ENCODE data around the gene KRTAP10-7. TPM values are rescaled to one million over a fixed set of nuclear protein-coding genes. Genes with fewer than 3 reads are reported as not detected.
"Not testable (repeated sequence)": the region's sequence is repeated elsewhere in the genome, so short reads cannot be mapped to it uniquely, and the experiment has no call there.

The KRTAP10-7 gene
- total RNA-seq, 4 donors from 2014 or later: not detected

DNA sequence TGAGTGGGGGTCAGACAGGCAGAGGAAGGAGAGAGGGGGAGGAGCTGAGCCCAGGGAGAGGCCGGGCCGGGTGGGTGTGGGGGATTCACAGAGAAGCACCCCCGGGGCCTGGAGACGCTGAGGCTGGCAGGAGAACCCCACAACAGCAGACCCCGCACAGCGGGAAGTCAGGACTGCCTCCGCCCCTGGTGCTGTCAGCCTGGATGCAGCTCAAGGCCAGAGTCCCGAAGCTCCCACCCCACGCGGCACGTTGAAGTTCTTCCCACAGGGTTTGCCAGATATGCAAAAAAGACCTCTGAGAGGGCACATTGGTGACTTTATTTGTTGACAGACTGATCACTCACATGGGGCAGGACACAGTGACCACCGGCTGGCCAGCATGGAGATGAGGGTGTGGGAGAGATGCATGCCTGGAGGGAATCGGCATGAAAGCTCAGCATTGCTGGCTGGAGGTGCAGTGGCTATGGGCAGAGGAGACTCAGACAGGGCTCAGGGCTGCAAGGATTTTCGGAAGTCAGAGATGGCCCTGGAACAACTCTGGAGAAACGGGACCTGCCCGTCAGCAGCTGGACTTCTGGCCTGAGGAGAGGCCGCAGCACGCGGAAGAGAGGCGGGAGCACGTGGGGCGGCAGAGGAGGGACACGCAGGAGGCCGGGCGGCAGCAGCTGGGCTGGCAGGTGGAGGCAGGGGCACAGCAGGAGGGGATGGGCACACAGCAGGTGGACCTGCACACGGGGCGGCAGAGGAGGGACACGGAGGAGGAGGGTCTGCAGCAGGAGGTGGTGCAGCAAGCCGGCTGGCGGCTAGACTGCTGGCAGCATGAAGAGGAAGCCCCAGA, 42.7 kb upstream of the KRTAP10-7 start:
- ATAC-seq (ENCODE audit: low FRiP score) (no peak), DNase-seq (ENCODE audit: low spot score) (no peak)
- TF ChIP-seq CTCF (IDR thresholded peaks at IDR 0.05): no peak

DNA sequence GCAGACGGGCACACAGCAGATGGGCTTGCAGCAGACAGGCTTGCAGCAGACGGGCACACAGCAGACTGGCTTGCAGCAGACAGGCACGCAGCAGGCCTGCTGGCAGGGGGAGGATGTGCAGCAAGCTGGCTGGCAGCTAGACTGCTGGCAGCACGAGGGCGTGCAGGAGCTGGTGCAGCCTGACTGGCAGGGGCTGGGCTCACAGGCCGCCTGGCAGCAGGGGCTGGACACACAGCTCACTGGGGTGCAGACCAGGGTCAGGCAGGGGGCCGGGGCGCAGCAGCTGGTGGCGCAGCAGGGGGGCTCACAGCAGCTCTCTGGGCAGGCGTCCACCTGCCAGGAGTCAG, 42.1 kb upstream of the KRTAP10-7 start:
- not testable (repeated sequence) for ATAC-seq (ENCODE audit: low FRiP score); DNase-seq (ENCODE audit: low spot score)

DNA sequence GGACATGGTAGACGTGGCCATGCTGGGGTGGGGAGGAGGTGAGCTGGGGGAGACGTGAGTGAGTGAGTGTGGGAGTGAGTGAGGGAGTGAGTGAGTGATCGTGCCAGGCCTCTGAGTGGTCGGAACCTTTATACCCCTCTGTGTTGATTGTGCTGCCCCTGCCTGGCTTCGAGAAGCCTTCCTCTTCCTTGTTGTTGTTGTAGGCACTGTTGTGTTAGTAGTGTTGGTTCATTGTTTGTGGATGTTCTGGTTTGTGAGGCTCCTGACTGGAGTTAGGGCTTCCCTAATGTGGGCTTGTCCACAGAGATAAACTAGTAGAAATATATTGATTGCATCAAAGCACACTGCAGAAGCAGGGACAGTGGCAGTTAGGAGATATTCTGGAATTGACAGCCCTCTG, 41.7 kb upstream of the KRTAP10-7 start, which contains the start of gene KRTAP10-3:
KRTAP10-3 (minus strand) TSS at position 101 of the 400 bp plus-strand sequence; CDS start at position 21, 80 bp downstream.
- ATAC-seq (ENCODE audit: low FRiP score): no peak
- DNase-seq (ENCODE audit: low spot score): no peak
- TF ChIP-seq CTCF (IDR thresholded peaks at IDR 0.05): no peak

GRCh38 chr21:44564099-44564498, 36.3 kb upstream of the KRTAP10-7 start:
- ATAC-seq (ENCODE audit: low FRiP score) (no peak), DNase-seq (ENCODE audit: low spot score) (no peak)
- TF ChIP-seq CTCF (IDR thresholded peaks at IDR 0.05): no peak

DNA sequence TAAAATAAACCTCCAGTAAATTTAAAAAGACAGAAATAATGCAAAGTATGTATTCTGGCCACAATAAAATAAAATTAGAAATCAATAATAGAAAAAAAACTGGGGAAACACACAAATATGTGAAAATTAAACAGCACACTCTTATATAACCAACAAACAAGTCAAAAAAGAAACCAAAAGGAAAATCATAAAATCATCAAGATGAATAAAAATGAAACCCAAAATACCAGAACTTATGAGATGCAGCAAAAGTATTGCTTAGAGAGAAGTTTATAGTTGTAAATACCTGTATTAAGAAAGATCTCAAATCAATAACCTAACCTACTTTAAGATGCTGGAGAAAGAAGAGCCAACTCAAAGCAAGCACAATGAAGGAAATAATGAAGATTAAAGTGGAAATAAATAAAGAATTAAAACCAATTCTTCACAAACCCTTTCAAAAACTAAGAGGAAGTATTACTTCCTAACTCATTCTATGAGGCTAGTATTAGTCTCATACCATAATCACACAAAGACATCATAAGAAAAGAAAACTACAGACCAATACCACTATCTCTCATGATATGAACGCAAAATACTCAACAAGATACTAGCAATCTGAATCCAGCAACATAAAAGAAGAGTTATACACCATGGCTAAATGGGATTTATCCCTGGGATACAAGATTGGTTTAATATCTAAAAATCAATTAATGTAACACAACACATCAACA, 35.4 kb upstream of the KRTAP10-7 start:
- ATAC-seq (ENCODE audit: low FRiP score) (no peak), DNase-seq (ENCODE audit: low spot score) (no peak)
- no peak for TF ChIP-seq CTCF (IDR thresholded peaks at IDR 0.05)

GRCh38 chr21:44566403-44566802, 34.0 kb upstream of the KRTAP10-7 start:
- ATAC-seq (ENCODE audit: low FRiP score): no peak
- DNase-seq (ENCODE audit: low spot score): no peak
- TF ChIP-seq CTCF (IDR thresholded peaks at IDR 0.05): no peak

DNA sequence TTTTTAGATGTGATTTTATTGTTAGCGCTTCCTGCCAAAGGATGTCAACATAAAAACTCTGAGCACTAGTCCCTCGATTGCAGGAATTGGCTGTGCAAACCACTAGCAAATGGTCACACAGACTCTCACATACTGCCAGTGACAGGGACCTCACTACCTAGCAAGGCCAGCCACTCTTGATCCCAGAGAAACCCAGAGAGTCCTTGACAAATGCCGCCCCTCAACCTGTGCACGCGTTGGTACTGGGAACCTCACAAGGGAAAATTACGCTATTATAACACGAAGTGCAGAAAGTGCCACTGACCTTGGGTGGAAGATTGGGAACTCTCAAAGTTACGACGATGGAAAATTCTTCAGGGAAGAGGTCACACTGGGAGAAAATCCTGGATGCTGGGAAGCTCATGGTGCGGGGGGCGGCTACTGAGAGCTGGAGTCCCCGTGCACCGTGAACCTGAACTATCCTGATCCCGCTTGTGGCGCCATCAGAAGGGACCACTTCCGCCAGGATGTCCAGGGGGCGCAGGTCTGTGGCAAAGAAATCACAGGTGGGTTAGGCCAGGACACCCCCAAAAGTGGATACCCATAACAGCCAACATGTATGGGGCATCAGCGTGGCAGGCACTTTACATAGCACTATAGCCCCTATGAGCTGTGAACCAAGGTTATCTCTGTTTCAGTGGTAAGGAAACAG, 32.8 kb upstream of the KRTAP10-7 start:
- no peak for DNase-seq (ENCODE audit: low spot score)
- ATAC-seq (ENCODE audit: low FRiP score): no peak
- no peak for TF ChIP-seq CTCF (IDR thresholded peaks at IDR 0.05)

All from omental fat pad (tissue), 4 donors.